NT2/D1 (cell line): ENCODE results near the gene IDH3G.
"Not testable (repeated sequence)": the region's sequence is repeated elsewhere in the genome, so short reads cannot be mapped to it uniquely, and the experiment has no call there.

ENCODE experiments used
- SUZ12 ChIP-seq: IDR thresholded peaks from 2 replicates; pipeline ENCODE4 v1.6.1; 2011; ENCODE audit not compliant: insufficient read length, insufficient read depth; ENCODE audit errors: extremely low read depth
- YY1 ChIP-seq: IDR thresholded peaks from 2 replicates; pipeline ENCODE4 v1.6.1; 2011; ENCODE audit not compliant: insufficient read length, insufficient read depth
- ZNF274 ChIP-seq: IDR thresholded peaks from 2 replicates; pipeline ENCODE4 v1.6.1; 2011; ENCODE audit warnings: mild to moderate bottlenecking, low read depth, low read length

- not testable (repeated sequence) for TF ChIP-seq ZNF274, YY1, SUZ12
Observed at GRCh38 chrX:153749017-153749416, 45.2 kb downstream of the IDH3G start.
